ENCODE measurements around the gene ELN. TPM values are rescaled to one million over a fixed set of nuclear protein-coding genes. Genes with fewer than 3 reads are reported as not detected.

ELN gene
- polyA plus RNA-seq, 1 experiment = 2.1 TPM

DNA sequence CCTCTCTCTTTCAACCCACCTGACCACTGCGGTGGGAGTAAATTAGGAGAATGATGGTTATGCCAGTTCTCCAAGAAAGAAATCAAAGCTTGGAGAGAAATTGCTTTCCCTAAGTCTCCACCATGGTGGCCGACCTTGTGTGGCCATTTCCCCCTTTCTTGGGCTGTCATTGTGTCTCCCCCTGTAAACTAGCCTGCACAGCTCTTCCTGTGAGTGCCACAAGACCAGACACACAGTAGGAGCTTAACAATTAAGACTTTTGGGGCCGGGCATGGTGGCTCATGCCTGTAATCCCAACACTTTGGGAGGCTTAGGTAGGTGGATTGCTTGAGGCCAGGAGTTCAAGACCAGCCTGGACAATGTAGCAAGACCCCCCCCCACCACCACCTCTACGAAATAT is 36.7 kb downstream of the ELN start:
- no peak for DNase-seq (ENCODE audit: low read depth, low spot score)
- TF ChIP-seq, protein P1, sequence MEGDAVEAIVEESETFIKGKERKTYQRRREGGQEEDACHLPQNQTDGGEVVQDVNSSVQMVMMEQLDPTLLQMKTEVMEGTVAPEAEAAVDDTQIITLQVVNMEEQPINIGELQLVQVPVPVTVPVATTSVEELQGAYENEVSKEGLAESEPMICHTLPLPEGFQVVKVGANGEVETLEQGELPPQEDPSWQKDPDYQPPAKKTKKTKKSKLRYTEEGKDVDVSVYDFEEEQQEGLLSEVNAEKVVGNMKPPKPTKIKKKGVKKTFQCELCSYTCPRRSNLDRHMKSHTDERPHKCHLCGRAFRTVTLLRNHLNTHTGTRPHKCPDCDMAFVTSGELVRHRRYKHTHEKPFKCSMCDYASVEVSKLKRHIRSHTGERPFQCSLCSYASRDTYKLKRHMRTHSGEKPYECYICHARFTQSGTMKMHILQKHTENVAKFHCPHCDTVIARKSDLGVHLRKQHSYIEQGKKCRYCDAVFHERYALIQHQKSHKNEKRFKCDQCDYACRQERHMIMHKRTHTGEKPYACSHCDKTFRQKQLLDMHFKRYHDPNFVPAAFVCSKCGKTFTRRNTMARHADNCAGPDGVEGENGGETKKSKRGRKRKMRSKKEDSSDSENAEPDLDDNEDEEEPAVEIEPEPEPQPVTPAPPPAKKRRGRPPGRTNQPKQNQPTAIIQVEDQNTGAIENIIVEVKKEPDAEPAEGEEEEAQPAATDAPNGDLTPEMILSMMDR (IDR thresholded peaks at IDR 0.05; ENCODE audit: low read depth, low read length) = no peak
- Histone ChIP-seq H3K27ac (ENCODE audit: low read depth, low read length) (no peak overlapping the region), H3K27me3 (ENCODE audit: control insufficient read depth, insufficient read depth, low read length) (no peaks in the 10 kb centered on the region), H3K9me3 (ENCODE audit: control insufficient read depth, insufficient read depth, low read length) (no peaks in the 10 kb centered on the region; the same call in 1 of the 2 replicates), H3K4me3 (ENCODE audit: low read depth, low read length) (no peak overlapping the region)
- POLR2A ChIA-PET = interaction anchor here (1.0 kb wide), 1 partner anchor 110 kb away, joined by 3 read pairs; the partner anchor contains the start of gene EIF4H
- CTCF ChIA-PET = interaction anchor here (0.5 to 1.9 kb wide), 6 partner anchors 15 to 337 kb away, joined by 3 to 10 read pairs (median 4); no protein-coding TSS in a partner anchor

DNA sequence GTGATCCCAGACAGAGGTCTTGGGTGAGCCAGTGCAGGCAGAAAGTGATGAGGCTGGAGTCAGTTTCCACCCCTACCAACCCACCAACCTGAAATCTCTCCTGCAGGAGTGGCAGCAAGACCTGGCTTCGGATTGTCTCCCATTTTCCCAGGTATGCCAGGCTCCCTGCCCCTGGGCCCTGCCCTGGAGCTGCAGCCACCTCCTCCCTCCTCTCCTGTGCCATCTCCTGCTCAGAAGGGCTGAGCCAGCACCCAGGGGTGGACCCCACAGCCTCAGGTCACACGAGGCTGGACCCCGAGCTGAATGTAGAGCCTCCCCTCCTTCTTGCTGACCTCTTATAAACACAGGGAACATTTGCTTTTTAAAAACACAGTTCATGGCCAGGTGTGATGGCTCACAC is 38.7 kb downstream of the ELN start:
- Histone ChIP-seq H3K4me3 (ENCODE audit: low read depth, low read length) (no peak overlapping the region), H3K27ac (ENCODE audit: low read depth, low read length) (no peak overlapping the region), H3K9me3 (ENCODE audit: control insufficient read depth, insufficient read depth, low read length) (no peaks in the 10 kb centered on the region; the same call in 1 of the 2 replicates), H3K27me3 (ENCODE audit: control insufficient read depth, insufficient read depth, low read length) (no peaks in the 10 kb centered on the region)
- TF ChIP-seq, protein P1 (IDR thresholded peaks at IDR 0.05; ENCODE audit: low read depth, low read length) = no peak
- ChIA-PET POLR2A (no interaction called here), CTCF (interaction anchor here (1.6 kb wide), 1 partner anchor 40 kb away, joined by 3 read pairs; no protein-coding TSS in a partner anchor)
- DNase-seq (ENCODE audit: low read depth, low spot score) = no peak

DNA sequence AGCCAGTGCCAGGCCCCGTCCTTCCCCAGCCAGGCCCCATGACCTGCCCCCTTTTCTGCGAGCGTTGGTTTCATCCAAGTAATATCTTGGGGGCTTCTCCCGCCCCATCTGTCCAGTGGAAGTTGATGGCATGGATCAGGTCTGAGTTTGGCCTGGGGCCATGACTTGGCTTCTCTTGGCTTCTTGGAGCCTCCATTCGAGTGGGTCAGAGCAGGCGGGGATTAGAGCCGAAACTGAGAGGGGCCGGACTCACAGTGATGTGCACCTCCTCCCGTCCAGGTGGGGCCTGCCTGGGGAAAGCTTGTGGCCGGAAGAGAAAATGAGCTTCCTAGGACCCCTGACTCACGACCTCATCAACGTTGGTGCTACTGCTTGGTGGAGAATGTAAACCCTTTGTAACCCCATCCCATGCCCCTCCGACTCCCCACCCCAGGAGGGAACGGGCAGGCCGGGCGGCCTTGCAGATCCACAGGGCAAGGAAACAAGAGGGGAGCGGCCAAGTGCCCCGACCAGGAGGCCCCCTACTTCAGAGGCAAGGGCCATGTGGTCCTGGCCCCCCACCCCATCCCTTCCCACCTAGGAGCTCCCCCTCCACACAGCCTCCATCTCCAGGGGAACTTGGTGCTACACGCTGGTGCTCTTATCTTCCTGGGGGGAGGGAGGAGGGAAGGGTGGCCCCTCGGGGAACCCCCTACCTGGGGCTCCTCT is 40.6 kb downstream of the ELN start:
- H3K4me3 ChIP-seq (ENCODE audit: low read depth, low read length) = no peak overlapping the region
- POLR2A ChIA-PET = no interaction called here
- H3K27me3 ChIP-seq (ENCODE audit: control insufficient read depth, insufficient read depth, low read length) = no peaks in the 10 kb centered on the region
- TF ChIP-seq, protein P1 (IDR thresholded peaks at IDR 0.05; ENCODE audit: low read depth, low read length) = no peak
- DNase-seq (ENCODE audit: low read depth, low spot score) = no peak
- H3K27ac ChIP-seq (ENCODE audit: low read depth, low read length) = no peak overlapping the region
- CTCF ChIA-PET = interaction anchor here (0.6 to 3.4 kb wide), 22 partner anchors 10 to 332 kb away, joined by 3 to 18 read pairs (median 4); partner anchors contain the start of genes EIF4H and LIMK1
- no peaks in the 10 kb centered on the region; the same call in 1 of the 2 replicates for H3K9me3 ChIP-seq (ENCODE audit: control insufficient read depth, insufficient read depth, low read length)

DNA sequence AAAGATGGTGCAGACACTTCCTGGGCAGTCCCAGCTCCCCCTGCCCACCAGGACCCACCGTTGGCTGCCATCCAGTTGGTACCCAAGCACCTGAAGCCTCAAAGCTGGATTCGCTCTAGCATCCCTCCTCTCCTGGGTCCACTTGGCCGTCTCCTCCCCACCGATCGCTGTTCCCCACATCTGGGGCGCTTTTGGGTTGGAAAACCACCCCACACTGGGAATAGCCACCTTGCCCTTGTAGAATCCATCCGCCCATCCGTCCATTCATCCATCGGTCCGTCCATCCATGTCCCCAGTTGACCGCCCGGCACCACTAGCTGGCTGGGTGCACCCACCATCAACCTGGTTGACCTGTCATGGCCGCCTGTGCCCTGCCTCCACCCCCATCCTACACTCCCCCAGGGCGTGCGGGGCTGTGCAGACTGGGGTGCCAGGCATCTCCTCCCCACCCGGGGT is 41.1 kb downstream of the ELN start:
- CTCF ChIA-PET = interaction anchor here (0.6 to 3.4 kb wide), 16 partner anchors 10 to 332 kb away, joined by 3 to 18 read pairs (median 4); no protein-coding TSS in a partner anchor
- POLR2A ChIA-PET = no interaction called here
- no peak for DNase-seq (ENCODE audit: low read depth, low spot score)

More for the DNA sequence above, 41.1 kb downstream of the ELN start:
- Histone ChIP-seq H3K27me3 (ENCODE audit: control insufficient read depth, insufficient read depth, low read length) (no peaks in the 10 kb centered on the region), H3K27ac (ENCODE audit: low read depth, low read length) (no peak overlapping the region), H3K4me3 (ENCODE audit: low read depth, low read length) (no peak overlapping the region), H3K9me3 (ENCODE audit: control insufficient read depth, insufficient read depth, low read length) (no peaks in the 10 kb centered on the region; the same call in 1 of the 2 replicates)
- TF ChIP-seq, protein P1 (IDR thresholded peaks at IDR 0.05; ENCODE audit: low read depth, low read length) = no peak
